GM12878 (cell line): Measurements from ENCODE around the gene PRDM2. TPM values are rescaled to one million over a fixed set of nuclear protein-coding genes. Genes with fewer than 3 reads are reported as not detected.

Source experiments
- ATAC-seq: fragments of 200-7000 bp; cut with Tn5 transposase; 3 replicates; pipeline ENCODE4 v1.9.1; 2020; ENCODE audit warnings: mild to moderate bottlenecking, moderate library complexity
- BruUV-seq: library from RNA; stranded (reverse); fragments of 400-500 nt; replicated peaks from 2 replicates; lab custom pipeline; 2021; lab: Mats Ljungman, UMichigan
- CTCF ChIA-PET: fragments of 300-600 bp; sonication (Branson Sonifier 250); formaldehyde crosslinking; extraction: SDS; loops from one replicate; lab custom pipeline; 2021; ENCODE audit warnings: inconsistent platforms; lab: Yijun Ruan, JAX
- POLR2A ChIA-PET: fragments of 350-600 bp; formaldehyde crosslinking; extraction: SDS; loops from one replicate; lab custom pipeline; 2021; ENCODE audit warnings: inconsistent platforms; lab: Charles Lee
- RAD21 ChIA-PET: fragments of 300-600 bp; sonication (Branson Sonifier 250); formaldehyde crosslinking; loops from one replicate; lab custom pipeline; 2023; ENCODE audit warnings: antibody characterized with exemption; ENCODE audit not compliant: unreplicated experiment; lab: Charles Lee
- SMC1A ChIA-PET: fragments of 300-600 bp; sonication (Branson Sonifier 250); formaldehyde crosslinking; loops from one replicate; lab custom pipeline; 2023; ENCODE audit not compliant: unreplicated experiment, uncharacterized antibody; lab: Charles Lee
- DNase-seq: peaks from one replicate; pipeline ENCODE4 v3.0.0-alpha.2; 2011; ENCODE audit warnings: low read depth, low spot score
- FAIRE-seq: peaks from 3 replicates; lab custom pipeline; 2011; peaks lifted over from hg19 to GRCh38; lab: Jason Lieb, UNC
- H2AFZ ChIP-seq: 2 replicates; pipeline ENCODE4 v1.6.0; 2011; ENCODE audit warnings: low read depth, low read length, control low read depth; ENCODE audit not compliant: control insufficient read depth
- H3K27ac ChIP-seq: 2 replicates; pipeline ENCODE4 v1.5.1; 2011; ENCODE audit warnings: control low read depth; ENCODE audit not compliant: control insufficient read depth, insufficient read depth
- H3K27me3 ChIP-seq, 2 experiments: replicated peaks in 1 of 2; 2 replicates each; pipeline versions ENCODE4 v1.6.0 to v1.6.1; 2011; ENCODE audit warnings: low read length in 1 of 2; ENCODE audit not compliant: control insufficient read depth in 2 of 2, insufficient read depth in 2 of 2
- H3K36me3 ChIP-seq, 2 experiments: 2 replicates each; pipeline ENCODE4 v1.5.1; 2011; ENCODE audit warnings: low read length in 1 of 2; ENCODE audit not compliant: control insufficient read depth in 2 of 2, insufficient read depth in 2 of 2
- H3K4me1 ChIP-seq: 2 replicates; pipeline ENCODE4 v1.6.1; 2011; ENCODE audit warnings: mild to moderate bottlenecking, low read length, moderate library complexity, mixed read lengths; ENCODE audit not compliant: control insufficient read depth, insufficient read depth
- H3K4me2 ChIP-seq: 2 replicates; pipeline ENCODE4 v1.6.0; 2011; ENCODE audit warnings: control low read depth; ENCODE audit not compliant: control insufficient read depth, insufficient read depth
- H3K4me3 ChIP-seq: fragments of 200-600 bp; sonication (generic); 2 replicates; pipeline ENCODE4 v1.5.1; 2016
- H3K79me2 ChIP-seq: 2 replicates; pipeline ENCODE4 v1.6.0; 2011; ENCODE audit warnings: low read length; ENCODE audit not compliant: control insufficient read depth, insufficient read depth
- H3K9ac ChIP-seq: 2 replicates; pipeline ENCODE4 v1.8.0; 2011; ENCODE audit warnings: low read length, control low read depth, mixed read lengths; ENCODE audit not compliant: control insufficient read depth, insufficient read depth
- H3K9me3 ChIP-seq: replicated peaks from 3 replicates; pipeline ENCODE4 v1.5.1; 2011; ENCODE audit warnings: mild to moderate bottlenecking, low read length; ENCODE audit not compliant: control insufficient read depth, insufficient read depth
- H4K20me1 ChIP-seq: 2 replicates; pipeline ENCODE4 v1.6.0; 2011; ENCODE audit not compliant: control insufficient read depth, insufficient read depth
- ATF3 ChIP-seq: IDR thresholded peaks from 2 replicates; pipeline ENCODE4 v1.6.1; 2011; ENCODE audit warnings: low read depth, mild to moderate bottlenecking, low read length, moderate library complexity, borderline replicate concordance; ENCODE audit errors: extremely low read depth
- BHLHE40 ChIP-seq, 2 experiments: fragments of 450-650 bp in 1 of 2; IDR thresholded peaks; 2 replicates each; pipeline ENCODE4 v1.6.1; 2011 to 2017; ENCODE audit warnings: low read depth in 2 of 2, borderline replicate concordance in 1 of 2, improper control_type of control experiment in 1 of 2, low read length in 1 of 2, mild to moderate bottlenecking in 1 of 2
- BMI1 ChIP-seq: fragments of 450-650 bp; IDR thresholded peaks from 2 replicates; pipeline ENCODE4 v1.6.1; 2016; ENCODE audit warnings: mild to moderate bottlenecking, moderate library complexity, borderline replicate concordance
- CHD4 ChIP-seq: fragments of 200-600 bp; sonication (generic); IDR thresholded peaks from 2 replicates; pipeline ENCODE4 v1.6.1; 2016; ENCODE audit warnings: mild to moderate bottlenecking
- JUNB ChIP-seq: IDR thresholded peaks from 2 replicates; pipeline ENCODE4 v1.6.1; 2016; ENCODE audit warnings: antibody characterized with exemption, mild to moderate bottlenecking
- MTA2 ChIP-seq: fragments of 450-650 bp; IDR thresholded peaks from 2 replicates; pipeline ENCODE4 v1.6.1; 2016; ENCODE audit warnings: low read depth, mild to moderate bottlenecking, moderate library complexity
- MYB ChIP-seq: fragments of 150-350 bp; IDR thresholded peaks from 2 replicates; pipeline ENCODE4 v1.6.1; 2014; ENCODE audit warnings: mild to moderate bottlenecking, low read depth, low read length, borderline replicate concordance
- NBN ChIP-seq: fragments of 450-650 bp; IDR thresholded peaks from 2 replicates; pipeline ENCODE4 v1.6.1; 2016
- PKNOX1 ChIP-seq: fragments of 450-650 bp; IDR thresholded peaks from 2 replicates; pipeline ENCODE4 v1.6.1; 2016; ENCODE audit warnings: mild to moderate bottlenecking
- POLR2A ChIP-seq: IDR thresholded peaks from 2 replicates; pipeline ENCODE4 v1.6.1; 2011; ENCODE audit warnings: low read depth, mild to moderate bottlenecking, low read length
- RCOR1 ChIP-seq: conservative IDR thresholded peaks from 2 replicates; pipeline ENCODE4 v1.6.1; 2012; ENCODE audit warnings: low read depth, low read length, improper control_type of control experiment
- SKIL ChIP-seq: fragments of 450-650 bp; IDR thresholded peaks from 2 replicates; pipeline ENCODE4 v1.6.1; 2017; ENCODE audit warnings: mild to moderate bottlenecking, low read depth, inconsistent platforms; ENCODE audit not compliant: poor library complexity, severe bottlenecking
- SMARCA5 ChIP-seq: fragments of 450-650 bp; IDR thresholded peaks from 2 replicates; pipeline ENCODE4 v1.6.1; 2017; ENCODE audit warnings: mild to moderate bottlenecking
- SMC3 ChIP-seq: IDR thresholded peaks from 2 replicates; pipeline ENCODE4 v1.6.1; 2011; ENCODE audit warnings: low read length, improper control_type of control experiment, borderline replicate concordance
- TCF3 ChIP-seq: IDR thresholded peaks from 2 replicates; pipeline ENCODE4 v1.6.1; 2012; ENCODE audit warnings: low read depth, mild to moderate bottlenecking, low read length, borderline replicate concordance; ENCODE audit not compliant: insufficient read depth
- ZBTB33 ChIP-seq: fragments of 450-650 bp; IDR thresholded peaks from 2 replicates; pipeline ENCODE4 v1.6.1; 2017; ENCODE audit warnings: mild to moderate bottlenecking
- ZNF274 ChIP-seq: IDR thresholded peaks from one replicate; pipeline ENCODE4 v1.8.0; 2011; ENCODE audit not compliant: insufficient read length, insufficient read depth
- ZNF384 ChIP-seq: IDR thresholded peaks from 2 replicates; pipeline ENCODE4 v1.6.1; 2012; ENCODE audit warnings: low read depth, mild to moderate bottlenecking, low read length, improper control_type of control experiment, borderline replicate concordance
- ZSCAN29 ChIP-seq: fragments of 450-650 bp; IDR thresholded peaks from 2 replicates; pipeline ENCODE4 v1.6.1; 2017; ENCODE audit warnings: mild to moderate bottlenecking, moderate library complexity
- WGBS: methylation state at CpG from one replicate; pipeline ENCODE4 v1.1.6; 2016; ENCODE audit warnings: low lambda C conversion rate; ENCODE audit not compliant: insufficient replicate concordance, insufficient coverage; ENCODE audit errors: missing lambda C conversion rate; 5-methylcytosine and 5-hydroxymethylcytosine counted together
- in situ Hi-C: fragments of 300-500 bp; cut with MboI; formaldehyde crosslinking; loops from 9 replicates; pipeline ENCODE4 v1.14.3; 2018; ENCODE audit warnings: mixed read lengths
- intact Hi-C: fragments of 100-400 bp; cut with micrococcal nuclease; formaldehyde crosslinking; loops from one replicate; pipeline ENCODE4 v1.14.2; 2022; ENCODE audit not compliant: unreplicated experiment
- polyA plus RNA-seq, 11 experiments: library from polyadenylated mRNA; depleted of rRNA in 4 of 11; unstranded in 6 of 11; stranded (reverse) in 5 of 11; fragments of >200 nt; fragmentation: Nextera tagmentation in 4 of 11; fragmentation: Illumina TruSeq in 1 of 11; extraction: Ambion mirVana in 4 of 11; extraction: Trizol in 1 of 11; gene quantifications; 1 replicate in 1 of 11; 2 replicates in 10 of 11; pipeline versions ENCODE4 v1.2.1 to v1.2.3, GENCODE V29; 2011 to 2016; ENCODE audit warnings: inconsistent platforms in 2 of 11, missing spikeins in 2 of 11, low read depth in 1 of 11
- total RNA-seq, 4 experiments: library from RNA; depleted of rRNA in 3 of 4; stranded (reverse); fragments of >200 nt in 3 of 4; fragmentation: Illumina TruSeq in 1 of 4; extraction: Trizol in 1 of 4; gene quantifications; 2 replicates each; pipeline versions ENCODE4 v1.2.1 to v1.2.3, GENCODE V29; 2013 to 2021

Gene PRDM2
- total and polyA plus RNA-seq, 10 of the 15 experiments (the other 5 are each of a cell fraction or from before 2014, with no cell fraction given): 8.4 to 45.1 (median 23.5) TPM

- ATAC-seq (peak; percentile 86), FAIRE-seq (no peak), DNase-seq (no peak)
- H3K4me1 ChIP-seq: peaks cover 13% of the 10 kb centered on the region
- intact Hi-C loops (no loop called here), in situ Hi-C loops (no loop called here)
- SMC1A ChIA-PET: interaction anchor here (0.6 to 1.2 kb wide), 2 partner anchors 140 to 147 kb away, joined by 3 read pairs; no protein-coding TSS in a partner anchor
- H3K79me2 ChIP-seq: no peaks in the 10 kb centered on the region
- 61% methylated on average over 17 of the region's 17 CpGs for WGBS
- H3K36me3 ChIP-seq: no peaks in the 10 kb centered on the region; a peak in 1 of 4 replicates
- no peak overlapping the region for H3K9ac ChIP-seq
- no peaks in the 10 kb centered on the region; the same call in 1 of the 2 replicates for H4K20me1 ChIP-seq
- no TSS peak for BruUV-seq
- no peaks in the 10 kb centered on the region for H3K9me3 ChIP-seq
- POLR2A ChIA-PET: interaction anchor here (0.6 kb wide), 1 partner anchor 80 kb away, joined by 4 read pairs; no protein-coding TSS in a partner anchor
- H2AFZ ChIP-seq: no peak overlapping the region; the same call in none of the 2 replicates
- no peak overlapping the region for H3K4me3 ChIP-seq
- H3K27ac ChIP-seq: no peak overlapping the region
- CTCF ChIA-PET: interaction anchor here (0.6 to 3.7 kb wide), 14 partner anchors 11 to 151 kb away, joined by 3 to 26 read pairs (median 4); no protein-coding TSS in a partner anchor
- 0 out of 2 replicates have a peak overlapping the region, but pooled peaks have one; percentile 19 for H3K4me2 ChIP-seq
- RAD21 ChIA-PET: interaction anchor here (0.7 to 1.8 kb wide), 3 partner anchors 64 to 148 kb away, joined by 3 to 7 read pairs (median 3); no protein-coding TSS in a partner anchor
- no peaks in the 10 kb centered on the region for H3K27me3 ChIP-seq
- TF ChIP-seq BHLHE40 (IDR thresholded peaks at IDR 0.05; ENCODE audit: borderline replicate concordance in 1 of 2, low read depth in 2 of 2, low read length in 1 of 2): no peak
- no peak for TF ChIP-seq SMARCA5
- TF ChIP-seq ZBTB33: peak; percentile 67; the same call in 1 of the 2 replicates
- TF ChIP-seq ZNF274: no peak
- no peak for TF ChIP-seq ATF3
- no peak for TF ChIP-seq POLR2A
- no peak for TF ChIP-seq PKNOX1
- no peak for TF ChIP-seq SKIL
- peak; percentile 46; the same call in 1 of the 2 replicates for TF ChIP-seq SMC3
- no peak for TF ChIP-seq MTA2
- no peak for TF ChIP-seq RCOR1
- no peak for TF ChIP-seq NBN
- no peak for TF ChIP-seq ZNF384
- no peak for TF ChIP-seq MYB
- TF ChIP-seq JUNB: no peak
- no peak for TF ChIP-seq BMI1
- TF ChIP-seq TCF3: no peak
- no peak for TF ChIP-seq CHD4
- TF ChIP-seq ZSCAN29: no peak
Observed at GRCh38 chr1:13813398-13814012, 113.5 kb downstream of the PRDM2 start.
